NCI-H2227 (cell line): ENCODE measurements around the gene PCDHA10.
A peak's percentile ranks its signal among the peaks of the same experiment; 100 is the strongest.
"Not testable (repeated sequence)": the region's sequence is repeated elsewhere in the genome, so short reads cannot be mapped to it uniquely, and the experiment has no call there.

ENCODE experiments used
- DNase-seq: peaks from one replicate; lab custom pipeline; 2025; ENCODE audit not compliant: unreplicated experiment; lab: John Stamatoyannopoulos, UW

Gene PCDHA10, protein sequence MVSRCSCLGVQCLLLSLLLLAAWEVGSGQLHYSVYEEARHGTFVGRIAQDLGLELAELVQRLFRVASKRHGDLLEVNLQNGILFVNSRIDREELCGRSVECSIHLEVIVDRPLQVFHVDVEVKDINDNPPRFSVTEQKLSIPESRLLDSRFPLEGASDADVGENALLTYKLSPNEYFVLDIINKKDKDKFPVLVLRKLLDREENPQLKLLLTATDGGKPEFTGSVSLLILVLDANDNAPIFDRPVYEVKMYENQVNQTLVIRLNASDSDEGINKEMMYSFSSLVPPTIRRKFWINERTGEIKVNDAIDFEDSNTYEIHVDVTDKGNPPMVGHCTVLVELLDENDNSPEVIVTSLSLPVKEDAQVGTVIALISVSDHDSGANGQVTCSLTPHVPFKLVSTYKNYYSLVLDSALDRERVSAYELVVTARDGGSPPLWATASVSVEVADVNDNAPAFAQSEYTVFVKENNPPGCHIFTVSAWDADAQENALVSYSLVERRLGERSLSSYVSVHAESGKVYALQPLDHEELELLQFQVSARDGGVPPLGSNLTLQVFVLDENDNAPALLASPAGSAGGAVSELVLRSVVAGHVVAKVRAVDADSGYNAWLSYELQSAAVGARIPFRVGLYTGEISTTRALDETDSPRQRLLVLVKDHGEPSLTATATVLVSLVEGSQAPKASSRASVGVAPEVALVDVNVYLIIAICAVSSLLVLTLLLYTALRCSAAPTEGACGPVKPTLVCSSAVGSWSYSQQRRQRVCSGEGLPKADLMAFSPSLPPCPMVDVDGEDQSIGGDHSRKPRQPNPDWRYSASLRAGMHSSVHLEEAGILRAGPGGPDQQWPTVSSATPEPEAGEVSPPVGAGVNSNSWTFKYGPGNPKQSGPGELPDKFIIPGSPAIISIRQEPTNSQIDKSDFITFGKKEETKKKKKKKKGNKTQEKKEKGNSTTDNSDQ

DNA sequence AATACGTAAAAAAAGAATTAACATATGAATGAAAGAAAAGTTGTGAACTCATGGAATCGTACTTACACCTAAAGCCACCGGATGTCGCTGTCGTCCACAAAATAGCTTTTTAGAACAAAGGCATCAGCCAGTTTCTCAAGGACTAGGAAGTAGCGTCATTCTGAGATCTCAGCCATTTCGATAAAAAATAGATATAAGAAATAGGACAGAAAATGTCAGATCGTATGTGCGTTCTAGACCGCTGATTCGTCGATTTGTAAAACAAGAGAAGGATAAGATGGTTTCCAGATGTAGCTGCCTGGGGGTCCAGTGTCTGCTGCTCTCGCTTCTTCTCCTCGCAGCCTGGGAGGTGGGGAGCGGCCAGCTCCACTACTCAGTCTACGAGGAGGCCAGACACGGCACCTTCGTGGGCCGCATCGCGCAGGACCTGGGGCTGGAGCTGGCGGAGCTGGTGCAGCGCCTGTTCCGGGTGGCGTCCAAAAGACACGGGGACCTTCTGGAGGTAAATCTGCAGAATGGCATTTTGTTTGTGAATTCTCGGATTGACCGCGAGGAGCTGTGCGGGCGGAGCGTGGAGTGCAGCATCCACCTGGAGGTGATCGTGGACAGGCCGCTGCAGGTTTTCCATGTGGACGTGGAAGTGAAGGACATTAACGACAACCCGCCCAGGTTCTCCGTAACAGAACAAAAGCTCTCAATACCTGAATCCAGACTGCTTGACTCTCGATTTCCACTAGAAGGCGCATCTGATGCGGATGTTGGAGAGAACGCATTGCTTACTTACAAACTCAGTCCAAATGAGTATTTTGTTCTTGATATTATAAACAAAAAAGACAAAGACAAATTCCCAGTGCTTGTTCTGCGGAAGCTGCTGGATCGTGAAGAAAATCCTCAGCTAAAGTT is at the start of gene PCDHA10:
Gene PCDHA10 (plus strand): TSS at position 126 of the 903 bp plus-strand sequence. CDS start 152 bp downstream, at position 278.
- DNase-seq: no peak

- DNase-seq: no peak
Measured at GRCh38 chr5:140806834-140807775, 48.6 kb upstream of the PCDHA10 start, which contains the start of gene PCDHA4. Gene PCDHA4 (plus strand): TSS chr5:140807068.

- not testable (repeated sequence) for DNase-seq
Measured at GRCh38 chr5:140808241-140808888, 47.3 kb upstream of the PCDHA10 start.

- no peak for DNase-seq
Measured at GRCh38 chr5:140808889-140809291, 46.8 kb upstream of the PCDHA10 start.

- no peak for DNase-seq
Measured at GRCh38 chr5:140821375-140822280, 34.1 kb upstream of the PCDHA10 start, which contains the start of gene PCDHA5. Gene PCDHA5 (plus strand): TSS chr5:140821613.

GRCh38 chr5:140822281-140822629 is 33.4 kb upstream of the PCDHA10 start:
- no peak for DNase-seq

GRCh38 chr5:140822969-140823368 is 32.7 kb upstream of the PCDHA10 start:
- not testable (repeated sequence) for DNase-seq

DNA sequence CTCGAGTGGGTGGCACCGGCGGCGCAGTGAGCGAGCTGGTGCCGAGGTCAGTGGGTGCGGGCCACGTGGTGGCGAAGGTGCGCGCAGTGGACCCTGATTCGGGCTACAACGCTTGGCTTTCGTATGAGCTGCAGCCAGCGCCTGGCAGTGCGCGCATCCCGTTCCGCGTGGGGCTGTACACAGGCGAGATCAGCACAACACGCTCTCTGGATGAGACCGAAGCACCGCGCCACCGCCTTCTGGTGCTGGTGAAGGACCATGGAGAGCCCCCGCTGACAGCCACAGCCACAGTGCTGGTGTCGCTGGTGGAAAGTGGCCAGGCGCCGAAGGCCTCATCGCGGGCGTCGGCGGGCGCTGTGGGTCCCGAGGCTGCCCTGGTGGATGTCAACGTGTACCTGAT is 32.2 kb upstream of the PCDHA10 start:
- no peak for DNase-seq

- peak; percentile 44 for DNase-seq
Measured at GRCh38 chr5:140827704-140828361, 27.9 kb upstream of the PCDHA10 start, which contains the start of gene PCDHA6. Gene PCDHA6 (plus strand): TSS chr5:140827960. CDS start chr5:140828092, 132 bp downstream.

- peak; percentile 41 for DNase-seq
Measured at GRCh38 chr5:140828362-140828737, 27.3 kb upstream of the PCDHA10 start.

GRCh38 chr5:140829511-140830501 is 25.9 kb upstream of the PCDHA10 start:
- DNase-seq: not testable (repeated sequence)

DNA sequence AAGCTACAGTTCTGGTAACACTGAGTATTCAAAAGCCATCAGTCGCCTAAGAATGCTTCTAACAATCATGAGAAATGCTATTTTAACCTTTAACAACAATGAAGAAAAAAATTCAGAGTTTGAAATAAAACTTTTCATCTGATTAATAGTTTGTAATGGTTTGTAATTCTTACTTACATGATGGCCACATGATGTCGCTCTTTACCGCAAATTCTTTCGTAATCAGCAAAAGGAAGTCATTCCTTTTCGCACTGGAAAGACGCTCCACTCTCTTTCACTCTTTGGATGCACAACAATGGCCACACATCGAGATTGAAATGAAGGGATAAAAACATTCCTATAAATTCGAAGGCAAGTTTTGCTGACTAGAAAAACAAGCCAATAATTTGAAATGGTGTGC is 21.7 kb upstream of the PCDHA10 start, which contains the start of gene PCDHA7:
Gene PCDHA7 (plus strand): TSS at position 277 of the 400 bp plus-strand sequence. CDS start 115 bp downstream, at position 392.
- DNase-seq: no peak

DNA sequence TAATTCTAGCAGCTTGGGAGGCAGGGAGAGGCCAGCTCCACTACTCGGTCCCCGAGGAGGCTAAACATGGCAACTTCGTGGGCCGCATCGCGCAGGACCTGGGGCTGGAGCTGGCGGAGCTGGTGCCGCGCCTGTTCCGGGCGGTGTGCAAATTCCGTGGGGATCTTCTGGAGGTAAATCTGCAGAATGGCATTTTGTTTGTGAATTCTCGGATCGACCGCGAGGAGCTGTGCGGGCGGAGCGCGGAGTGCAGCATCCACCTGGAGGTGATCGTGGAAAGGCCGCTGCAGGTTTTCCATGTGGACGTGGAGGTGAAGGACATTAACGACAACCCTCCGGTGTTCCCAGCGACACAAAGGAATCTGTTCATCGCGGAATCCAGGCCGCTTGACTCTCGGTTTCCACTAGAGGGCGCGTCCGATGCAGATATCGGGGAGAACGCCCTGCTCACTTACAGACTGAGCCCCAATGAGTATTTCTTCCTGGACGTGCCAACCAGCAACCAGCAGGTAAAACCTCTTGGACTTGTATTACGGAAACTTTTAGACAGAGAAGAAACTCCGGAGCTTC is 21.2 kb upstream of the PCDHA10 start:
- not testable (repeated sequence) for DNase-seq

GRCh38 chr5:140835622-140836510 is 19.8 kb upstream of the PCDHA10 start:
- no peak for DNase-seq
